ENCODE data around the gene MUC3A.

GRCh38 chr7:100900978-100901377, 48.4 kb upstream of the MUC3A start:
- TF ChIP-seq RXRA (IDR thresholded peaks at IDR 0.05) (peak; percentile 76 to 79), MAX (IDR thresholded peaks at IDR 0.05) (no peak), CTCF (IDR thresholded peaks at IDR 0.05; ENCODE audit: low read depth, low read length, missing input control) (no peak), YY1 (IDR thresholded peaks at IDR 0.05) (peak; percentile 27), ZBTB33 (IDR thresholded peaks at IDR 0.05) (no peak)
